ENCODE results near the gene COL4A2. TPM values are rescaled to one million over a fixed set of nuclear protein-coding genes. Genes with fewer than 3 reads are reported as not detected.

The COL4A2 gene
- total and polyA plus RNA-seq, 11 donors: 92.4 to 377 (median 166) TPM

DNA sequence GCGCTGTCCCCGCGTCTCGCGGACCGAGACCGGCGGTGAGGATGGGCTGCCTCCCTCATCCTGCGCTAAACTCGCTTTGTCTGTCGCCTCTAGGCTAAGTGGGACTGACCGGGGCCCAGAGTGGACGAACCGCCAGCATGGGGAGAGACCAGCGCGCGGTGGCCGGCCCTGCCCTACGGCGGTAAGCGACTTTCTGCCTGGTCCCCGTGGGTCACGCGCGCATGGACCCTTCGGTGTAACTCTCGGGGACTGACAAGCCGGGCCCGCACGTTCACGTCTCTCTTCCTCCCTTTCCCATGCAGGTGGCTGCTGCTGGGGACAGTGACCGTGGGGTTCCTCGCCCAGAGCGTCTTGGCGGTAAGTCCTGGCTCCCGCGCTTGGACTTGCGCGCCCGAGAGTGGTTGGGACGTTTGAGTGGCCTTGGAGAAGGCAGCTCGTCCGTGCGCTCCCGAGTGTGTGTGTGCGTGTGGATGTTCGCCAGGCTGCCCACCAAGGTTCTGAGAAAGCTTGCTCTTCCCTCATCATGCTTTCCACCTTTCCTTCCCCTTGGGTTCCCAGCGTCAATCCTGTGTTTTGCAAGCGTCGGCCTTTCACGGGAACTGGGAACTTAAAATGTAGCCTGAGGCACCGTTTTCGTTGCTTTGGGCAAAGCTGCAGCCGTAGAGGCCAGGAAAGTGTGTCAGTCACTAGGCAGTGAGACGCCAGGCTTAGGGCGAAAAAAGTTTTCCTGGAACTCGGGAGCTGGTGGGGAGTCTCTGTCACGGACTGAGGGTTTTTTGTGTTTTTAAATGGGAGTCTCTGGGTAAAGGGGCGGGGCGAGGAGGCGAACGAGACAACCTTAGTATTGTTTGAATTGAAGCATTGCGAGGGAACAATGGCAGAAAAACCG, 927 bp downstream of the COL4A2 start:
- 1 to 2% (median 1%) methylated on average over 33 to 64 of the region's 64 CpGs for WGBS, 4 donors
- Histone ChIP-seq H3K27me3 (peaks cover 0 to 41% (median 0%) of the 10 kb centered on the region in 9 donors), H3K4me3 (peak overlapping the region; percentile 67 to 99 (median 87)), H3K27ac (peak overlapping the region; percentile 92 to 99 (median 97)), H3K9me3 (no peaks in the 10 kb centered on the region), H3K36me3 (peaks cover 0 to 15% (median 0%) of the 10 kb centered on the region in 9 donors), H3K4me1 (peaks cover 22 to 75% (median 65%) of the 10 kb centered on the region in 12 donors)
- intact Hi-C loops (cut with DNase I): loop anchor here (2.0 to 10.0 kb wide), 12 partner anchors 34 to 109 kb away; no protein-coding TSS in a partner anchor
- TF ChIP-seq POLR2A (IDR thresholded peaks at IDR 0.05): no peak
- TF ChIP-seq, protein P1, sequence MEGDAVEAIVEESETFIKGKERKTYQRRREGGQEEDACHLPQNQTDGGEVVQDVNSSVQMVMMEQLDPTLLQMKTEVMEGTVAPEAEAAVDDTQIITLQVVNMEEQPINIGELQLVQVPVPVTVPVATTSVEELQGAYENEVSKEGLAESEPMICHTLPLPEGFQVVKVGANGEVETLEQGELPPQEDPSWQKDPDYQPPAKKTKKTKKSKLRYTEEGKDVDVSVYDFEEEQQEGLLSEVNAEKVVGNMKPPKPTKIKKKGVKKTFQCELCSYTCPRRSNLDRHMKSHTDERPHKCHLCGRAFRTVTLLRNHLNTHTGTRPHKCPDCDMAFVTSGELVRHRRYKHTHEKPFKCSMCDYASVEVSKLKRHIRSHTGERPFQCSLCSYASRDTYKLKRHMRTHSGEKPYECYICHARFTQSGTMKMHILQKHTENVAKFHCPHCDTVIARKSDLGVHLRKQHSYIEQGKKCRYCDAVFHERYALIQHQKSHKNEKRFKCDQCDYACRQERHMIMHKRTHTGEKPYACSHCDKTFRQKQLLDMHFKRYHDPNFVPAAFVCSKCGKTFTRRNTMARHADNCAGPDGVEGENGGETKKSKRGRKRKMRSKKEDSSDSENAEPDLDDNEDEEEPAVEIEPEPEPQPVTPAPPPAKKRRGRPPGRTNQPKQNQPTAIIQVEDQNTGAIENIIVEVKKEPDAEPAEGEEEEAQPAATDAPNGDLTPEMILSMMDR (IDR thresholded peaks at IDR 0.05): no peak
- ATAC-seq (peak in 3 of 4 donors; percentile 8 to 24 (median 19)), DNase-seq (peak in 3 of 5 donors; percentile 50 to 59 (median 56))

DNA sequence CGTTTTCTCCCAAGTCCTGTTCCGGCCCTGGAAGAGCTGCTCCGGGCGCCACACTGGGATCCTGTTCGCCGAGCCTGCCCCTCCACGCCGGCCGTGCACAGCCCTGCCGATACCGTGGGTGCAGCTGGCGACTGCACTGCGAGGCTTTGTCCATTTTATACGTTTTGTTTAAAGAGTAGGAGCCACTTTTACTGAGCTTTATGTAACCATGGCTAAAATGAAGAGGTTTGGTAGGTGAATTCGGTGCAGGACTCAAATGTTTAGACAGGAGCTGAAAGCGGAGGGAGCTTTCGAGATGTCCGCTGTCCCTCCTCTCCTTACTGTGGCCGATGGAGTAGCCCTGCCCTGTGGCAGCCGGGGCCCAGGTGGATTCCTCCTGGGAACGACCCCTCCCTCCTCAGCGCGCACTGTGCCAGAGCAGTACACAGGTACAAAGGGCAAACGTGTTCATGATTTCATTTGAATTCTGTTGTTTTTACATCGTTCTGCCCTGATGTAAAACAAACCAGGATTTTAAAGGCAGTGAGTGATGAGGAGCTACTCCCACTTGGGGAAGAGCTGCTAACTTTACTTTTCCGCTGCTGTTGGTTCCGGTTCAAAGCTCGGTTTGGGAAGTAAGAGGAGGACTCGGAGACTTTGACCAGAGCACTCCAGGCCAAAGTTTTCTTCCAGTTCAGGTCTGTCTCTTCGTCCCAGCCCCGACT, 1.7 kb downstream of the COL4A2 start:
- 2 to 4% (median 3%) methylated on average over 31 of the region's 31 CpGs for WGBS, 4 donors
- H3K4me3 ChIP-seq: peak overlapping the region; percentile 67 to 99 (median 87)
- ATAC-seq (peak in 2 of 4 donors; percentile 25 to 33), DNase-seq (peak in 1 of 5 donors; percentile 23)
- peak in 1 of 2 donors; percentile 26 for TF ChIP-seq POLR2A (IDR thresholded peaks at IDR 0.05)
- TF ChIP-seq, protein P1 (IDR thresholded peaks at IDR 0.05): no peak
- intact Hi-C loops (cut with DNase I): loop anchor here (5.0 to 10.0 kb wide), 11 partner anchors 33 to 108 kb away; no protein-coding TSS in a partner anchor
- peak overlapping the region; percentile 92 to 99 (median 97) for H3K27ac ChIP-seq
- H3K9me3 ChIP-seq: no peaks in the 10 kb centered on the region
- peaks cover 0 to 17% (median 0%) of the 10 kb centered on the region in 9 donors for H3K36me3 ChIP-seq
- H3K27me3 ChIP-seq: peaks cover 0 to 41% (median 0%) of the 10 kb centered on the region in 9 donors
- peaks cover 19 to 72% (median 62%) of the 10 kb centered on the region in 12 donors for H3K4me1 ChIP-seq

DNA sequence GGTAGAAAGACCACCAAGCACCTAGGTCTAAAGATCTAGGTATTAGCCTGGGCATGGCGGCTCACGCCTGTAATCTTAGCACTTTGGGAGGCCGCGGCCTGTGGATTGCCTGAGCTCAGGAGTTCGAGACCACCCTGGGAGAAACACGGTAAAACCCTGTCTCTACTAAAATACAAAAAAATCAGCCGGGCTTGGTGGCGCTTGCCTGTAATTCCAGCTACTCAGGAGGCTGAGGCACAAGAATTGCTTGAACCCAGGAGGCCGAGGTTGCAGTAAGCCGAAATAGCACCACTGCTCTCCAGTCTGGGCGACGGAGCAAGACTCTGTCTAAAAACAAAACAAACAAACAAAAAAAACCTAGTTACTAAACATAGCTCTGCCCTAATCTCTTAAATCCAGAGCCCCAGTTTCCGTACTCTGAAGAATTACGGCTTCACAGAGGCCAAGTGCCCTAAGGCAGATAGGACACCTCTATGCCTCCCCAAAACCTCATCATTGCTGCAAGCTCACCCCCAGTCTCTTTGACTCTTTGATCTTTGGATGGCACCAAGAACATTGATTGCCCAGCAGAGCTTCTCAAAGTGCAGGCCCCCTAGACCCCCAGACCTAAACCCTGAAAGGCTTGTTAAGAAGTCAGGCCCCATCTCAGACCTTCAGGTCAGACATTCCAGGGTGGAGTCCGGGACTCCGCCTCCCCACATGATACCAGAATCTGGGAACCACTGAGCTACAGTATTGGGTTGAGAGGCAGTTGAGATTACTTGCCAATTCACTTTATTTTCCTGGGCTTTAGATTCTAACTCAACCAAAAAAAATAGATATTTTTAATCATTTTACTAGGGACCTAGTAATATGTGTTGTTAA, 2.8 kb downstream of the COL4A2 start:
- 46 to 52% (median 48%) methylated on average over 16 of the region's 16 CpGs for WGBS, 4 donors
- Histone ChIP-seq H3K4me1 (peaks cover 17 to 72% (median 62%) of the 10 kb centered on the region in 12 donors), H3K4me3 (peak overlapping the region in 11 of 12 donors; percentile 67 to 99 (median 84)), H3K27me3 (peaks cover 0 to 41% (median 0%) of the 10 kb centered on the region in 9 donors), H3K9me3 (no peaks in the 10 kb centered on the region), H3K27ac (peak overlapping the region; percentile 92 to 99 (median 97)), H3K36me3 (peaks cover 0 to 23% (median 0%) of the 10 kb centered on the region in 9 donors)
- DNase-seq: no peak
- TF ChIP-seq, protein P1 (IDR thresholded peaks at IDR 0.05): no peak
- TF ChIP-seq POLR2A (IDR thresholded peaks at IDR 0.05): no peak
- no peak for ATAC-seq
- intact Hi-C loops (cut with DNase I): loop anchor here (5.0 to 10.0 kb wide), 11 partner anchors 32 to 107 kb away; no protein-coding TSS in a partner anchor
